Transverse colon (tissue), 3 donors: Measurements from ENCODE around the gene LRWD1.

Experiments
- POLR2A ChIP-seq: fragments of 450-650 bp; IDR thresholded peaks from one replicate; pipeline ENCODE4 v1.6.1; 2016; ENCODE audit warnings: antibody characterized with exemption, mild to moderate bottlenecking, moderate library complexity
- TF ChIP-seq, protein P1 (sequence below), 5 experiments: fragments of 200-600 bp in 3 of 5; fragments of 450-650 bp in 2 of 5; sonication (generic) in 3 of 5; IDR thresholded peaks; 1 replicate in 2 of 5; 2 replicates in 3 of 5; pipeline ENCODE4 v1.5.1; 2016 to 2017; ENCODE audit warnings: antibody characterized with exemption in 5 of 5, inconsistent platforms in 3 of 5, mild to moderate bottlenecking in 2 of 5, moderate library complexity in 1 of 5

DNA sequence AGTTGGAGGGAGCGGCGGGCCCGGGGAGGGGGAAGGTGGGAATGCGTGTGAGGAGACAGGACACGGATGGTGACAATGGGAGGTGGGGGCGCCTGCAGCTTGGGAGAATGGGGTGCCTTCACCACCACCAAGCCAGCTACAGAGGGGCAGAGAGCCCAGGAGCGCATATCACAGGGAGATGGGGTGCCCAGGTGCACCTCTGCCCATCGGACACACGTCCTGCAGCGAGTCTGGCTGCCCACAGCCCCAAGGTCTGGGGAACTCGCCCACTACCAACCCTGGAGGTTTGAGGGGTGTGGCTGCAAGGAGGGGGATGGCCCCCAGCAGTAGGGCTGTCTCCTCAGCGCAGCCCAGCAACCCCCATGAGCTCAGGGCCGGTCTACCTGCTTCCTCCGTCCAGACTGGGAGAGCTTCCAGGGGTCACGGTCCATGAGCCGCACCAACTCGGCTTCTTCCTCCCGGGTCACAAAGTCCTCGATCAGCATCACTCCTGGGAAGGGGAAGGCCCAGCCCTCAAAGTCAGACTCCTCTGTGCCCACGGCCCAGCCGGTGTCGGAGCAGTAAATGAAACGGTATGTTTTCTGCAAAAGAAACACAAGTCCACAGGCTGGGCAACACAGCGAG is 5.5 kb upstream of the LRWD1 start:
- no peak for TF ChIP-seq POLR2A
- TF ChIP-seq, protein P1, sequence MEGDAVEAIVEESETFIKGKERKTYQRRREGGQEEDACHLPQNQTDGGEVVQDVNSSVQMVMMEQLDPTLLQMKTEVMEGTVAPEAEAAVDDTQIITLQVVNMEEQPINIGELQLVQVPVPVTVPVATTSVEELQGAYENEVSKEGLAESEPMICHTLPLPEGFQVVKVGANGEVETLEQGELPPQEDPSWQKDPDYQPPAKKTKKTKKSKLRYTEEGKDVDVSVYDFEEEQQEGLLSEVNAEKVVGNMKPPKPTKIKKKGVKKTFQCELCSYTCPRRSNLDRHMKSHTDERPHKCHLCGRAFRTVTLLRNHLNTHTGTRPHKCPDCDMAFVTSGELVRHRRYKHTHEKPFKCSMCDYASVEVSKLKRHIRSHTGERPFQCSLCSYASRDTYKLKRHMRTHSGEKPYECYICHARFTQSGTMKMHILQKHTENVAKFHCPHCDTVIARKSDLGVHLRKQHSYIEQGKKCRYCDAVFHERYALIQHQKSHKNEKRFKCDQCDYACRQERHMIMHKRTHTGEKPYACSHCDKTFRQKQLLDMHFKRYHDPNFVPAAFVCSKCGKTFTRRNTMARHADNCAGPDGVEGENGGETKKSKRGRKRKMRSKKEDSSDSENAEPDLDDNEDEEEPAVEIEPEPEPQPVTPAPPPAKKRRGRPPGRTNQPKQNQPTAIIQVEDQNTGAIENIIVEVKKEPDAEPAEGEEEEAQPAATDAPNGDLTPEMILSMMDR (IDR thresholded peaks at IDR 0.05) = no peak
